Skeletal muscle satellite cell (primary cell): ENCODE data around the gene FPGT.
"Not testable (repeated sequence)": the region's sequence is repeated elsewhere in the genome, so short reads cannot be mapped to it uniquely, and the experiment has no call there.

ENCODE experiments used
- H3K27me3 ChIP-seq: 2 replicates; pipeline ENCODE4 v1.7.0; 2013; ENCODE audit warnings: low read length; ENCODE audit not compliant: control insufficient read depth, insufficient read depth
- H3K36me3 ChIP-seq: 2 replicates; pipeline ENCODE4 v1.7.0; 2013; ENCODE audit warnings: mild to moderate bottlenecking, control low read depth, low read length; ENCODE audit not compliant: insufficient read depth
- H3K4me1 ChIP-seq: 2 replicates; pipeline ENCODE4 v1.7.0; 2013; ENCODE audit warnings: low read length; ENCODE audit not compliant: control insufficient read depth, insufficient read depth
- H3K4me2 ChIP-seq: 2 replicates; pipeline ENCODE4 v1.7.0; 2013; ENCODE audit warnings: mild to moderate bottlenecking, low read length
- H3K4me3 ChIP-seq: 2 replicates; pipeline ENCODE4 v1.7.0; 2013; ENCODE audit warnings: low read length
- H3K9ac ChIP-seq: 2 replicates; pipeline ENCODE4 v1.7.0; 2013; ENCODE audit warnings: mild to moderate bottlenecking, low read depth, low read length, moderate library complexity
- H3K9me3 ChIP-seq: replicated peaks from 2 replicates; pipeline ENCODE4 v1.7.0; 2013; ENCODE audit warnings: mild to moderate bottlenecking, control low read depth, low read length

Gene FPGT

GRCh38 chr1:74222701-74223100 lies 24.7 kb downstream of the FPGT start:
- Histone ChIP-seq H3K27me3 (no peaks in the 10 kb centered on the region), H3K36me3 (no peaks in the 10 kb centered on the region), H3K4me2 (no peak overlapping the region), H3K4me3 (no peak overlapping the region), H3K9ac (no peak overlapping the region), H3K9me3 (no peaks in the 10 kb centered on the region), H3K4me1 (peaks cover 4% of the 10 kb centered on the region)

- Histone ChIP-seq H3K36me3 (no peaks in the 10 kb centered on the region), H3K27me3 (no peaks in the 10 kb centered on the region), H3K4me2 (no peak overlapping the region), H3K4me3 (no peak overlapping the region), H3K9me3 (no peaks in the 10 kb centered on the region), H3K9ac (no peak overlapping the region), H3K4me1 (peaks cover 4% of the 10 kb centered on the region)
Measured at GRCh38 chr1:74223453-74223852, 25.4 kb downstream of the FPGT start.

DNA sequence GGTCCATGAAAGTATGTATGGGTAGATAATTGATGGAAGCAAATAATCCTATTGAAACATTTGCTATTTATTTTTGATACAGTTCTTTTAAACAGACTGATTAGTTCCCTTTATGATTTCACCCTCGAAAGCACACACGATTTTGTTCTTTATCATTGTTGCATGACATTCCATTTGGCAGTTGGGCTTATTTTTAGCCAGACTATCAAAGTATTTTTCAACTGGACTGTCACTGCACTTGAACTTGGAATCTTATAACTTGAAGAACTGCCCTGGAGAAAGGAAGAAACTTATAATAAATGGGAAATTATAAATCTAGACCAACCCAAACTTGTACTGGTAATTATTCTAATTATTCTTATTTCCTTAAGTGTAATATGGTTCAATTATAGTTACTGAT lies 37.1 kb downstream of the FPGT start, which contains the start of gene TNNI3K:
TSS of gene TNNI3K (plus strand) at position 235 of the 400 bp plus-strand sequence. CDS start at position 300, 65 bp downstream.
- Histone ChIP-seq H3K4me2 (no peak within 1 kb of the TSS), H3K4me3 (no peak within 1 kb of the TSS), H3K36me3 (no peaks in the 10 kb centered on the region), H3K9ac (no peak within 1 kb of the TSS), H3K4me1 (no peaks in the 10 kb centered on the region), H3K27me3 (no peaks in the 10 kb centered on the region), H3K9me3 (no peaks in the 10 kb centered on the region)

DNA sequence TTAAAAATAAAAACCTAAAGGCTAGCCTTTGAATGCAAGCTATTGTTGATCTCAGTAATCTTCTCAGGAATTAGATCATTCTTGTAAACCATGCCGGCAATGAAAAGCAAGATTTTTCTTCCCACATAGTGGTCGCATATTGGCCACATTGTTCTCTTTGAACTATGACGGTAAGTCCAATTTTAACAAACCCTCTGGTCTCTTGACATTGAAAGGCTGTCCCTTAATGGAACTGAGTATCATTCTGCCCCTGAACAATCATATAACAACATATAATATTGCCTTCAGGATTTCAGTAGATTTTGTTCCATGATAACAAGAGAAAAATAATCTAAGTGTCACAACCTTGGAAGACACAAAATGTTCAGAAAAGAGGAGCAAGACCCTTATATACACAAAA lies 38.4 kb downstream of the FPGT start:
- Histone ChIP-seq H3K9ac (no peak overlapping the region), H3K36me3 (no peaks in the 10 kb centered on the region), H3K9me3 (no peaks in the 10 kb centered on the region), H3K4me1 (no peaks in the 10 kb centered on the region), H3K4me3 (no peak overlapping the region), H3K4me2 (no peak overlapping the region), H3K27me3 (no peaks in the 10 kb centered on the region)

DNA sequence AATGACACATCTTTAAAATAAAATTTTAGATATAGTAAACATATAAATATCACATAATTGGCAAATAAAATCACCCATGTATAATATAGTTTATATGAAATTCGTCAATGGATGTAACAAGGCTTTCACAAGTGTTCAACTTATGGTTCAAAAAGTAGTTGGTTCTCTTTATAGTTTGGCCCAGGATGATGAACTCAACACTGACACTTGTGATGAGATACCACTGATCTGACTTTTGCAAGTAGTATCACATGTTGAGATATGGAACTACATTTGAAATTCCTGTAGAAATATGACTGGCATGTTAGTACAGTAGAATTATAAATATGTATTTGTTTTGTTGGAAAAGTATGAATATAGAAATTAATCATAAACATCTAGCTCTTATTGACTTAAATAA lies 39.0 kb downstream of the FPGT start:
- no peak overlapping the region for H3K9ac ChIP-seq
- H3K4me1 ChIP-seq, result no peaks in the 10 kb centered on the region
- no peaks in the 10 kb centered on the region for H3K36me3 ChIP-seq
- no peaks in the 10 kb centered on the region for H3K9me3 ChIP-seq
- no peak overlapping the region for H3K4me2 ChIP-seq
- H3K4me3 ChIP-seq, result no peak overlapping the region
- H3K27me3 ChIP-seq, result no peaks in the 10 kb centered on the region

DNA sequence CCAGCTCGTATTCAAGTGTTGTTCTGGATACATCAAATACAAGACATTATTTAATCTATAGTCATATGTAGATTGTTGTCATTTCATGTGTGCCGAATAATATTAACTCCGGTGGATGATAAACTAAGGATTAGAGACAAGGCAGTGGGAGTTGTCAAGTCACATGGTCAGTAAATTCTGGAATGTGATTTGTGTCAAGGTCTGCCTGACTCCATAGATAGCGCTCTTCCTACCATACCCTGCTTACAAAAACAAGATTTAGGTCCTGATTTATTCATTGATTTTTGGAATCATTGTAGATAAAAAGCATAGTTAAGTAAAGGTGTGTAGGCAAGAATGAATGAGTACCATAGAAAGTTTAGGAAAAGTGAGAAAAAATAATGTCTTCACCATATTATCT lies 39.7 kb downstream of the FPGT start:
- H3K4me3 ChIP-seq, result no peak overlapping the region

GRCh38 chr1:74245168-74245772 lies 47.2 kb downstream of the FPGT start:
- no peaks in the 10 kb centered on the region for H3K36me3 ChIP-seq
- H3K27me3 ChIP-seq, result no peaks in the 10 kb centered on the region
- H3K9ac ChIP-seq, result no peak overlapping the region
- H3K4me3 ChIP-seq, result no peak overlapping the region
- no peak overlapping the region for H3K4me2 ChIP-seq
- H3K9me3 ChIP-seq, result no peaks in the 10 kb centered on the region
- H3K4me1 ChIP-seq, result no peaks in the 10 kb centered on the region

More for the DNA sequence above, 39.7 kb downstream of the FPGT start:
- Histone ChIP-seq H3K9ac (no peak overlapping the region), H3K9me3 (no peaks in the 10 kb centered on the region), H3K36me3 (no peaks in the 10 kb centered on the region), H3K27me3 (no peaks in the 10 kb centered on the region), H3K4me1 (no peaks in the 10 kb centered on the region), H3K4me2 (no peak overlapping the region)

GRCh38 chr1:74246315-74246714 lies 48.3 kb downstream of the FPGT start:
- Histone ChIP-seq H3K27me3 (no peaks in the 10 kb centered on the region), H3K4me2 (no peak overlapping the region), H3K9me3 (no peaks in the 10 kb centered on the region), H3K36me3 (no peaks in the 10 kb centered on the region), H3K4me3 (no peak overlapping the region), H3K9ac (no peak overlapping the region), H3K4me1 (no peaks in the 10 kb centered on the region)

GRCh38 chr1:74247881-74248528 lies 50.0 kb downstream of the FPGT start:
- H3K9ac ChIP-seq, result no peak overlapping the region

GRCh38 chr1:74253243-74253824 lies 55.3 kb downstream of the FPGT start:
- not testable (repeated sequence) for H3K4me1 ChIP-seq, H3K9ac ChIP-seq, H3K36me3 ChIP-seq, H3K4me2 ChIP-seq, H3K9me3 ChIP-seq, H3K4me3 ChIP-seq, H3K27me3 ChIP-seq

More at GRCh38 chr1:74247881-74248528, 50.0 kb downstream of the FPGT start:
- no peaks in the 10 kb centered on the region for H3K36me3 ChIP-seq
- H3K9me3 ChIP-seq, result no peaks in the 10 kb centered on the region
- no peaks in the 10 kb centered on the region for H3K4me1 ChIP-seq
- no peak overlapping the region for H3K4me3 ChIP-seq
- H3K27me3 ChIP-seq, result no peaks in the 10 kb centered on the region
- no peak overlapping the region for H3K4me2 ChIP-seq
